Right lobe of liver (tissue), 4 donors: ENCODE data around the gene NUP214.

Experiments
- POLR2A ChIP-seq: fragments of 450-650 bp; IDR thresholded peaks from one replicate; pipeline ENCODE4 v1.6.1; 2017; ENCODE audit warnings: antibody characterized with exemption, mild to moderate bottlenecking
- TF ChIP-seq, protein P1 (sequence below), 4 donors: fragments of 200-600 bp in 3 of 4; fragments of 450-650 bp in 1 of 4; IDR thresholded peaks; one replicate each; pipeline versions ENCODE4 v1.5.1 to v1.8.0; 2016 to 2022; ENCODE audit warnings: antibody characterized with exemption in 4 of 4, mild to moderate bottlenecking in 2 of 4
- donor health status: DM: no; HTN: no; CAD: no.
- donor health status: DM: no; HTN: no; CAD: no.
- donor health status: DM: no; HTN: yes; CAD: no.

DNA sequence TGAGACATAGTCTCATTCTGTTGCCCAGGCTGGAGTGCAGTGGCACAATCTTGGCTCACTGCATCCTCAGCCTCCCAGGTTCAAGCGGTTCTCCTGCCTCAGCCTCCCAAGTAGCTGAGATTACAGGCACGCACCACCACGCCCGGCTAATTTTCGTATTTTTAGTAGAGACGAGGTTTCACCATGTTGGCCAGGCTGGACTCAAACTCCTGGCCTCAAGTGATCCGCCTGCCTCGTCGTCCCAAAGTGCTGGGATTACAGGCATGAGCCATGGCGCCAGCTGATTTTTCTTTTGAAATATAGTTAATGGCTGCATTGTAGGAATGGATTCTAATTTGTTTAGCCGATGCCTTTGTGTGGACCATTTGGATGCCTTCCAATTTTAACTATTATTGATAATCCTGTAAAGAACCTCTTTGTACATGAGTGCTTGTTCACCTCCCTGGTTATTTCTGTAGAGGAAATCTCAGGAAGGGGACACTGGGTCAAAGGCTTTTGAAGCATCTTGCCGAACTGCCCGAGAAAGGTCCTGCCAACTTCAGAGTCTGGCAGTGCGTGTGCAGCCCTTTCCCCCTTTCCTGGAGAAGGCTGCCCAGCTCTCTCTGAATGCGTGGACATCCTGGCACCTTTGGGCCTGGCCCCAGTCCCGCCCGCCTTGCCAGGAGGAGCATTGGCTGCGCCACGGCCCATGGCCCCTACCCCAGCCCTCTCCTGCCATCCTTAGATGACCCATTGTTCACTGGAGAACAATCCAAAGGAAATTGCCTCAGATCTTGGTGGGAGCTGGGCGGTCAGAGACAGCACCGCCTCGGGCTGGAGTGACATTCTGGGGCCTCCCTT lies 8.9 kb upstream of the NUP214 start:
- TF ChIP-seq, protein P1, sequence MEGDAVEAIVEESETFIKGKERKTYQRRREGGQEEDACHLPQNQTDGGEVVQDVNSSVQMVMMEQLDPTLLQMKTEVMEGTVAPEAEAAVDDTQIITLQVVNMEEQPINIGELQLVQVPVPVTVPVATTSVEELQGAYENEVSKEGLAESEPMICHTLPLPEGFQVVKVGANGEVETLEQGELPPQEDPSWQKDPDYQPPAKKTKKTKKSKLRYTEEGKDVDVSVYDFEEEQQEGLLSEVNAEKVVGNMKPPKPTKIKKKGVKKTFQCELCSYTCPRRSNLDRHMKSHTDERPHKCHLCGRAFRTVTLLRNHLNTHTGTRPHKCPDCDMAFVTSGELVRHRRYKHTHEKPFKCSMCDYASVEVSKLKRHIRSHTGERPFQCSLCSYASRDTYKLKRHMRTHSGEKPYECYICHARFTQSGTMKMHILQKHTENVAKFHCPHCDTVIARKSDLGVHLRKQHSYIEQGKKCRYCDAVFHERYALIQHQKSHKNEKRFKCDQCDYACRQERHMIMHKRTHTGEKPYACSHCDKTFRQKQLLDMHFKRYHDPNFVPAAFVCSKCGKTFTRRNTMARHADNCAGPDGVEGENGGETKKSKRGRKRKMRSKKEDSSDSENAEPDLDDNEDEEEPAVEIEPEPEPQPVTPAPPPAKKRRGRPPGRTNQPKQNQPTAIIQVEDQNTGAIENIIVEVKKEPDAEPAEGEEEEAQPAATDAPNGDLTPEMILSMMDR (IDR thresholded peaks at IDR 0.05), result no peak
- no peak for TF ChIP-seq POLR2A
